Stimulated activated naive CD4-positive, alpha-beta T cell treated with Interleukin-2 at 50 U/mL for 16 hours (primary cell): Measurements from ENCODE around the gene EFCAB11.

Source experiments
- DNase-seq: peaks from one replicate; lab custom pipeline; 2025; lab: John Stamatoyannopoulos, UW

EFCAB11 gene

GRCh38 chr14:89865153-89865552 lies 89.4 kb downstream of the EFCAB11 start:
- DNase-seq: no peak

DNA sequence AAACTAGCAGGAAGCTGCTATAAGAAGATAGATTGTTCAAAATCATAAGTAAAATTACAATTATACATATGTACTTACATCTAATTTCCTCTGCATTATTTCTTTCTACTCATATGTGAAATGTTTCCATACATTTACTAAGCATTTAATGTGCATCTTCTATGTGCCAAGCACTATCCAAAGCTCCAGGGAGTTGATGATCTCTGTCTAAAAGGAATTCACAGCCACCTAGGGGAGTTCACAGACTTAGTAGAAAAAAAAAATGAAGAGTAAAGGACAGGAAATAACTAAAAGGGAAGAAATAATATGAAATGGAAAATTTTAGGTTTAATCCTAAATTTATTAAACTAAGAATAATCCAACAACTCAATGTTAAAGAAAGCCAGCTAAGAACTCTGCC lies 91.7 kb downstream of the EFCAB11 start:
- DNase-seq: no peak

DNA sequence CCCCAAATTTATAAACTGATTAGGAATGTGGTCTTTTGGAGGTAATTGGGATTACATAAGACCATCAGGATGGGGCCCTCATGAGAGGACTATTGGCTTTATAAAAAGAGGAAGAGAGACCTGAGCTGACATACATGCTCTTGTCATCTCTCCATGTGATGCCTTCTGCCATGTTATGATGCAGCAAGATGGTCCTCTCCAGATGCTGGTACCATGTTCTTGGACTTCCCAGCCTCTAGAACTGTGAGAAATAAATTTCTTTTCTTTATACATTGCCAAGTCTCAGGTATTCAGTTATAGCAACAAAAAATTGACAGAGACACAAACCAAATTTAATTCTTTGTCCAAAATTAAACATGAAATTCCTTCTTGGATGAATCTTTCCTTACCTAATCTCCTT lies 92.9 kb downstream of the EFCAB11 start:
- no peak for DNase-seq

- no peak for DNase-seq
Measured at GRCh38 chr14:89858089-89858488, 96.4 kb downstream of the EFCAB11 start.

DNA sequence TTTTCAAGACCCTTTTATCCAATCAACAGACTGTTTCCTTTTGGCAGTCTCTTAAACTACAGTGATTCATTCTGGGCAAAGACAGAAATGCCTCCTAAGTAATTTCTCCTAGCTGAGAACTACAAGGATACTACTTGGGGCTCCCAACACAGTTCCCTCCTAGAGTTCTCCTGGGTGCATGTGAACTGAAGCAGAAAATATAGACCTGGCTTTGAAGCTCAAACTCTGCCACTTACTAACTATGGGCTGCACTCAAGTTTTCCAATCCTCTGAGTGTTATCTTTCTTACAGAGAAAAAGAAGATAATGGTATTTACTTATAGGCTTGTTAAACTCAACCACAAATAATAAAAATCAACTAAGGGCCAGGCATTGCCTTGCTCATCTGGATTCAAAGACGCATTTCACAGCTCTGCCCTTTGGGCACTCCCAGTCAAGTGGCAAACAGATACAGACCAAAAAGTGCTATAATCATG lies 97.6 kb downstream of the EFCAB11 start:
- DNase-seq: no peak

- DNase-seq: no peak
Measured at GRCh38 chr14:89855961-89856656, 98.4 kb downstream of the EFCAB11 start.

DNA sequence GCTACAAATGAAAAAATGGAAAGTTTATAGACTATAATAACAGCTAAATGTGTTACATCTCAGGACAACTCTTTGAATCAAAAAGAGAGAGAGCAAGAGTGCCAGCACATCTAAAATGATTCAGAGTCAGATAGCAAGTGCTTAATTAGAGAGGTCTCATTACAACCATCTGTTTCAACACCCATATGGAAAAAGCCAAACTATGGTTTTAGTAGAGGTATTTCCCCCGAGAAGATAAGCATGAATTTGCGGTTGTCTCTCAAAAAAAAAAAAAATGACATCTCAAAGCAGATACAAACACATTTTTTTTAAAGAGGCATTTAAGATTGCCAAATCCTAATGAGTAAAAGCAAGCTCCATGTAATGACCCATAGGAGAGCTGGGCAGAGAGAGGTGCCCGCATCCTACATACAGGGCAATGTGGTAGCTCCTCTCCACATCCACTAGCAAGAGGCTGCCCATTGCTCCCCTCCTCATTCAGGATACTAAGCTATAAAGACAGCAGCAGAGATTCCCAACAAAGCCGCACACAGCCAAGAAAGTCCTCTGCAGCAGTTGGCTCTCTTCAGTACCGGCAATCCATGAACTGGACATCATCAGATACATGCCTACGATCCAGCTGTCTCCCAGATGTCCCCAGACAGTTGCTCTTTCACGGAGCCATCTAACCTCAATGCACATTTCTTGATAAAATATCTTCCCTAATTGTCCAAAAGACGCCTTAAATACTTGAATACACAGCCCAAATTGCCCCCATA lies 100.4 kb downstream of the EFCAB11 start:
- DNase-seq: no peak

DNA sequence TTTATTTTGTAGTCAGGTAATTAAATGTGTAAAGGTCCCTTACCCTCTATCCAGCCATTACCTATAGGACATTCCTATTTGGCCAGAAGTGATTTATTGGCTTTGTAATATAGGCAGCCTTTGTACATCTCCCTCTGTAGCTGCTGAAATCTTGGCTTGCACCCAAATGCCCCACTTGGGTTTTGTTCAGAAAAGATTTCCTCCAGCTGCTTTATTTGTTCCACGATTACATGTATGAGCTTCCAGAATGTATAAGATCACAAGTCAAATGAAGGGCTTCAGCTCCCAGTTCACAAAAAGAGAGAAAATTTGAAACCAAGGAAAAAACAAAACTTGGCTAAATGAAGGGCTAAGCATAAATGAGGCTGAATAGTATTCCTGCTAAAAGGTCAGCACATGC lies 103.4 kb downstream of the EFCAB11 start:
- no peak for DNase-seq

- no peak for DNase-seq
Measured at GRCh38 chr14:89849931-89850330, 104.6 kb downstream of the EFCAB11 start.

GRCh38 chr14:89848165-89848564 lies 106.4 kb downstream of the EFCAB11 start:
- DNase-seq: no peak

DNA sequence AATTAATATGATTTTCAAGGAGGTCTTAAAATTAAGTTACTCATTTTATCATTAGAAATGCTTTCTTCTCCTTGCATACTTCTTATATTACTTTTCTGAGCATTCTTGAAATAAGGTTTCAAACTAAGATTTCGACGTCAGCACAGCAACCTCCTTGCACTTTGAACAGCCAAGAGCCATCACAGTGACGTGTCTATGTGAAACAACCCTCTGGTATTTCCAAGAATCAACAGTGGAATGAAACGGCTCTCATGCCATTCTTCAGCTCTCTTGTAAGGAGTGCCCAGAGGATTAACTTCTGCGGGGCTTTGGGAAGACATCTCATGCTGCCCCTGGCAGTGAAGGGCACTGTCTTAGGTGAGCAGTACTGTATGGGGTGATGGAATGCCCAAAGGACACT lies 109.2 kb downstream of the EFCAB11 start:
- DNase-seq: no peak

- DNase-seq: no peak
Measured at GRCh38 chr14:89844508-89844907, 110.0 kb downstream of the EFCAB11 start.

DNA sequence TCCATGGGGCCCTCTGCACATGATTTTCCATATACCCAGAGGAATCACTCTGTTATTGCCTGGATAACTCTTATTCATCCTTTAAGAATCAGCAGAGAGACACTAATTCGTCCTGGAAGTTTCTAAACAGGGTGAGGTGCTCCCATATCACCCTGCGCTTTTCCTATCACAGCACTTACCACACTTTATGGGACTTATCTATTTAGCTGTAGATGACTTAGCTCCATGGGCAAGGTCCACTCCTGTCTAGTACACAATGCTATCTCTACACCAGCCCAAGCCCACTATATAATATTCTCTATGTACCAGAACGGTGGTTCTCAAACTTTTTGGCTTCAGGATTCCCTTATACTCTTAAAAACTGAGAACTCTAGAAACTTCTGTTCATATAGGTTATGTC lies 111.7 kb downstream of the EFCAB11 start:
- DNase-seq: no peak

DNA sequence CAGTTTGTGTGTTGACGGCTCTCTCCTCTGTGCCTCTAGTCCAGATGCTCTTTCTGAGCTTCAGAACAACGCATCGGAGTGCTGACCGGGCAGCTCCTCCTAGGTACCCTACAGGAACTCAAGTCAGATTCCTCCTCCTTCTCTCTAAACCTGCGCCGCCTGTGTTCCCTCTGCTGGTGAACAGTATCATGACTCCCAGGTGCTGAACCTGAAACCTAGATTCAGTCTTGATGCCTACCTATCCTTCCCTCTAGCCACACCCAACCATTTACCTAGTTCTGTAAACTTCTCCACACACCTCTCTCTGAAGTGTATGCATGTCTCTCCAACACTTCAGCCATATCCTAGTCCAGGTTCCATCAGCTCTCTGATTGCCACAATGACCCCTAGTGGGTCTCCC lies 112.7 kb downstream of the EFCAB11 start:
- DNase-seq: no peak

DNA sequence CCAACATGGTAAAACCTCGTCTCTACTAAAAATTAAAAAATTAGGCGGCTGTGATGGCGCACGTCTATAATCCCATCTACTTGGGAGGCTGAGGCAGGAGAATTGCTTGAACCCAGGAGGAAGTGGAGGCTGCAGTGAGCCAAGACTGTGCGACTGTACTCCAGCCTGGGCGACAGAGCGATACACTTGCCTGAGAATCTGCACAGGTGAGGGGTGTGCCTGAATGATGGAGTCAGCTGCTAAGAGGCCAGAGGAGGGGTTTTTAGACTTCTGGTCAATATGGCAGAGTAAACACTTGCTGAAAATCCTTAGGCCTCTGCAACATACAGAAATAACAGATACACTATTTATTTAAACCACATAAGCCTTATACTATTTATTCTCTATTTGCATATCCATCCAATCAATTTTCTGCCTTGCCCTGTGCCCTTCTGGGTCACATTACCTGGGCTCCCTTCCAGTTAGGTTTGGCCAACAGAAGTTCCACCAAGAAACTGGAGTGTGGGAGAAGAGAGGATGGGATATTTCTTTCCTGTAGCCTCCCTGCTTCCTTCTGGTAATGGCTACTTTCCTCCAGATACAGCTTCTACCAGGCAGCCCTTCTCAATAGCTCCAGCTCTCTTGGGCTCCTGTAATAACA lies 117.6 kb downstream of the EFCAB11 start:
- DNase-seq: no peak

DNA sequence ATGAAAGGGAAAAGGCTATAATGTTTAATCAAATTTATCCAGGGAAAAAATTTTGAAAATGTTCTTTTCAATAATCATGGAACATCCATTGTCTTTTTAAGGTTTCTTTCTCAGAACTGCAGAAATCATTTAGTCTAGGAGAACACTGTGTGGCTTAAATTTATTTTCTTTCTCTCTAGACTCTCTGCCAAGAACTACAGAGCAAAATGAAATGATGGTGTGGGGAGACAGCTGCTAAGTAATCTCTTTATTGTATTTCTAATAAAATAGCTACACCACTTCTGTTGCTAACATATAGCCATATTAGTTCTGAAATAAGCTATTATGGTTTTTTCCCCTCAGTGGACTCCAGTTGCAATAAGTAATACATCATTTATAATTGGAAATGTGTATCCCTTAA lies 120.9 kb downstream of the EFCAB11 start:
- DNase-seq: no peak

DNA sequence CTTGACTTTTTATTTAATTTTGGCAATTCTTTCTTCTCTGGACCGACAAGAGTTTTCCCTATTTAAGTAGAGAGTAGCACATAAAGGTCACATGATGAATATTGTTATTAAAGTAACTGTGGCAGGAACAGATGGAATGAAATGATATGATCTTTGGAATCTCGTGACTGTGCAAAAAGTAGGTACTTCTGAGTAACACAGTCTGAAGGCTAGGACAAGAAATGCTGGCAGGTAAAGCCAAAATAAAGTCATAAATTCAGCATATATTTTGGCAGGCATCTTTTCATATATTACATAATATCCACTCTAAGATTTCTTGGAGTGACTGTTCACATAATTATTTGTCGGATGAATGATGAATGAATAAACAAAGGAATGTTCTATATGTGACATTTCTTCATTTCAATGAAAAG lies 121.4 kb downstream of the EFCAB11 start:
- no peak for DNase-seq

DNA sequence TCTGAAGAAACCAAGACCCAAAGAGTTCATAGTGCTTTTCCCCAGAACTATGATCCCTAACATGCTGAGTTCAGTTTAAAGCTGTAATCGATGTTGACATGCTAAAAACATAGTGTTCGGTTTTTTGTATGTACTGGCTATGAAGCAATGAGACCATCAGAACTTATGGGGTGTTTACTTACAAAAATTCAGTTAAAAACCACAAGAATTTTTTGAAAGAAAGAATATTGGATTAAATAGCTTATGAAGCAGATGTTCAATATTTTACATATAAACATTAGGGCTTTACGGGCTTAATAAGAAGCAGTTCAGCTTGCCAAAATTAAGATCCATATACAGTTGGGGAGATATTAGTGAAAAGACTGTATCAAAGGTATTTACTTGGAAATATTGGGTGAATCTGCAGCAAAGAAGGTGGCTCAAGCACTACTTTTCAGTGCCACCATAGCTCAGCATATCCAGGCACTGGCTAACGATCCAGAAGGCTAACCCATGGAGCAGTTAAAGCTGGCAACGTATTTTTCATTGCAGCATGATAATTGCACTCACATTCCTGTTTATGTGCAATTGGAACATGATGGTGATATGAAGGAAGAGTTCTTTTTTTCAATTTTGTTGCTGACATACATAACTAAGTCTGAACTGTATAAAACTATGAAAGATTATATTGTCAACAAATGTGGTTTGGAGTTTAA lies 125.9 kb downstream of the EFCAB11 start:
- DNase-seq: no peak

GRCh38 chr14:89827265-89827664 lies 127.3 kb downstream of the EFCAB11 start:
- DNase-seq: no peak

GRCh38 chr14:89826596-89826995 lies 127.9 kb downstream of the EFCAB11 start:
- DNase-seq: no peak

DNA sequence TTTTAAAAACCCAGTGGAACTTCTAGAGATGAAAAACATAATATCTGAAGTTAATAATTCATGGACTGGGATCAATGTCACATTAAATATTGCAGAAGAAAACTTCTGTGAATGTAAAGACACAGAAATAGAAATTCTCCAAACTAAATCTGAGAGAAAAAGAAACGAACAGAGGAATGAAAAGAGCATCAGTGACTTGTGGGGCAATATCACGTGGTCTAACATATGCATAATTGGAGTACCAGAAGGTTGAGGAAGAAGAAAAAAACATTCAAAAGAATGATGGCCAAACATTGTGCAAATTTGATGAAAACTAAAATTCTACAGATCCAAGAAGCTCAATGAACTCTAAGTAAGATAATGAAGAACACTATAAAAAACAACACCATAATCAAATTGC lies 130.8 kb downstream of the EFCAB11 start:
- DNase-seq: no peak

GRCh38 chr14:89814126-89814525 lies 140.4 kb downstream of the EFCAB11 start:
- DNase-seq: no peak
